ENCODE measurements around the gene ENO2. TPM values are rescaled to one million over a fixed set of nuclear protein-coding genes. Genes with fewer than 3 reads are reported as not detected.

ENO2 gene
- total and polyA plus RNA-seq, 4 experiments from 2014 or later: 28.4 to 190 (median 111) TPM

DNA sequence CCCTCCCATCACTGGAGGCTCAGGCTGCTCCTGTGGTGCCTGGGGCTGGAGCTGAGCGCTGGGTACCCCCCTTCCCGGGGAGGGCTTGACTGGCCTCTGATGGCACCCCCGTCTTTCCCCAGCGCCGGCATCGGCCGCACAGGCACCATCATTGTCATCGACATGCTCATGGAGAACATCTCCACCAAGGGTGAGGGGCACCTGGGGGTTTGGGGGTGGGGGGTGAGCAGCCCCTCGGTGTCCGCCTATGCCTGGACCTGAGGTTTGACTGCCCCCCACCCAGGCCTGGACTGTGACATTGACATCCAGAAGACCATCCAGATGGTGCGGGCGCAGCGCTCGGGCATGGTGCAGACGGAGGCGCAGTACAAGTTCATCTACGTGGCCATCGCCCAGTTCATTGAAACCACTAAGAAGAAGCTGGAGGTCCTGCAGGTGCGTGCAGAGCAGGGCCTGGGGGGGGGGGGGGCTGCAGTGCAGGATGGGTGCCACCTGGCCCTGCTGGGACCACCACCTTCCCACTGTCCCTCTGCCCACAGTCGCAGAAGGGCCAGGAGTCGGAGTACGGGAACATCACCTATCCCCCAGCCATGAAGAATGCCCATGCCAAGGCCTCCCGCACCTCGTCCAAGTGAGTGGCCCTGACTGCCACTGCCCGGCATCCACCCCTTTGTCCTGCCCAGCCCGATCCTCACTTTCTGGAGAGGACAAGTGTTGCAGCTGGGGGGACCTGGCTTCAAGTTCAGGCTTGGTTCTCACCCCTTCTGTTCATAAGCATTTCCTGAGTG is 45.6 kb downstream of the ENO2 start:
- no peak for DNase-seq
- H3K4me3 Mint-ChIP-seq: peak overlapping the region in 7 of 8 donors; percentile 63 to 98 (median 93)
- intact Hi-C loops (cut with micrococcal nuclease): loop anchor here (2.0 kb wide), 1 partner anchor 35 kb away; no protein-coding TSS in a partner anchor
- Histone ChIP-seq H3K27ac (ENCODE audit: low read depth, low read length) (peak overlapping the region; percentile 96), H3K27me3 (ENCODE audit: insufficient read depth, low read length) (no peaks in the 10 kb centered on the region), H3K4me1 (ENCODE audit: insufficient read depth, low read length) (peaks cover 94% of the 10 kb centered on the region), H3K4me3 (ENCODE audit: low read length in 2 of 2) (peak overlapping the region in 1 of 2 donors; percentile 58), H3K36me3 (ENCODE audit: insufficient read depth, low read length) (peaks cover 38% of the 10 kb centered on the region), H3K9me3 (ENCODE audit: control insufficient read depth in 1 of 2, low read length in 2 of 2) (no peaks in the 10 kb centered on the region)
- peak overlapping the region; percentile 98 to 100 (median 99) for H3K27ac Mint-ChIP-seq
- H3K9me3 Mint-ChIP-seq: no peaks in the 10 kb centered on the region
- H3K36me3 Mint-ChIP-seq: peaks cover 37 to 52% of the 10 kb centered on the region in 2 donors
- ChIA-PET CTCF (ENCODE audit: partially characterized antibody) (interaction anchor here (1.5 to 13.5 kb wide), 9 partner anchors 8 to 153 kb away, joined by 3 to 774 read pairs (median 8); partner anchors contain the start of genes C12orf57, PTPN6, RNU7-1 and SPSB2), POLR2A (ENCODE audit: partially characterized antibody) (interaction anchor here (0.7 to 13.5 kb wide), 19 partner anchors 9 to 1011 kb away, joined by 3 to 1807 read pairs (median 8); partner anchors contain the start of genes ATN1, C12orf57, C1RL and CD4)
- no peaks in the 10 kb centered on the region for H3K27me3 Mint-ChIP-seq
- H3K4me1 Mint-ChIP-seq: peaks cover 58 to 89% (median 73%) of the 10 kb centered on the region in 4 donors

- Mint-ChIP-seq H3K9me3 (no peaks in the 10 kb centered on the region), H3K4me1 (peaks cover 57 to 86% (median 71%) of the 10 kb centered on the region in 4 donors), H3K27ac (peak overlapping the region; percentile 98 to 99 (median 99)), H3K4me3 (peak overlapping the region in 7 of 8 donors; percentile 63 to 98 (median 84)), H3K36me3 (peaks cover 40 to 56% of the 10 kb centered on the region in 2 donors), H3K27me3 (no peaks in the 10 kb centered on the region)
- Histone ChIP-seq H3K27me3 (ENCODE audit: insufficient read depth, low read length) (no peaks in the 10 kb centered on the region), H3K27ac (ENCODE audit: low read depth, low read length) (peak overlapping the region; percentile 96), H3K9me3 (ENCODE audit: control insufficient read depth in 1 of 2, low read length in 2 of 2) (no peaks in the 10 kb centered on the region), H3K4me3 (ENCODE audit: low read length in 2 of 2) (peak overlapping the region; percentile 10 to 19), H3K36me3 (ENCODE audit: insufficient read depth, low read length) (peaks cover 38% of the 10 kb centered on the region), H3K4me1 (ENCODE audit: insufficient read depth, low read length) (peaks cover 92% of the 10 kb centered on the region)
- POLR2A ChIA-PET (ENCODE audit: partially characterized antibody): interaction anchor here (0.7 to 13.5 kb wide), 19 partner anchors 8 to 1010 kb away, joined by 3 to 1807 read pairs (median 6); partner anchors contain the start of genes ATN1, C12orf57, C1RL and CD4
- intact Hi-C loops (cut with micrococcal nuclease): loop anchor here (1.0 to 2.0 kb wide), 3 partner anchors 7 to 36 kb away; partner anchors contain the start of gene C12orf57
- CTCF ChIA-PET (ENCODE audit: partially characterized antibody): interaction anchor here (1.2 to 13.5 kb wide), 9 partner anchors 16 to 152 kb away, joined by 3 to 774 read pairs (median 8); partner anchors contain the start of genes C12orf57, C1RL, PTPN6 and RNU7-1
- peak in 3 of 5 donors; percentile 34 to 50 (median 40) for DNase-seq
Measured at GRCh38 chr12:6960593-6961277, 46.4 kb downstream of the ENO2 start.

DNA sequence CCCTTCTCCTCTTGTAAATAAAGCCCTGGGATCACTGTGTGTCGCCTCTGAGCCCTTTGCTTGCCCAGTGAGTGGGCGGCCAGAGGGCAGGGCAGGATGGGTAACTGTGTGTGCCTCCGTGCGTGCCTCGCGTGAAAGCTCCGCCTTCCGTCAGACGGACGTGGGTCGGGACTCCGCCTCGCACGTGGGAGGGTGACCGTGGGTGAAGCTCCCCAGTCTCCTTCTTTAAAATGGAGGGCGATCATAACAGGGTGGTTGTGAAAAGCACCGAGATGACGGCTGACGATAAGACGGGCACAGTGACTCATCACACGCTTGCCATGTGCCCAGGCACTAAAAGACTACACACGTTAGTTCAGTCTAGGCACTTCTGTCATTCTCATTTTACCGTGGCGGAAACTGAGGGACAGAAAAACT is 46.9 kb downstream of the ENO2 start:
- intact Hi-C loops (cut with micrococcal nuclease): loop anchor here (1.0 to 2.0 kb wide), 3 partner anchors 8 to 36 kb away; partner anchors contain the start of gene C12orf57
- no peaks in the 10 kb centered on the region for H3K9me3 Mint-ChIP-seq

GRCh38 chr12:6961695-6962284 is 47.4 kb downstream of the ENO2 start:
- Histone ChIP-seq H3K27me3 (ENCODE audit: insufficient read depth, low read length) (no peaks in the 10 kb centered on the region), H3K4me1 (ENCODE audit: insufficient read depth, low read length) (peaks cover 81% of the 10 kb centered on the region), H3K9me3 (ENCODE audit: control insufficient read depth in 1 of 2, low read length in 2 of 2) (no peaks in the 10 kb centered on the region), H3K27ac (ENCODE audit: low read depth, low read length) (peak overlapping the region; percentile 96), H3K36me3 (ENCODE audit: insufficient read depth, low read length) (peaks cover 36% of the 10 kb centered on the region), H3K4me3 (ENCODE audit: low read length in 2 of 2) (peak overlapping the region; percentile 10 to 19)
- Mint-ChIP-seq H3K4me3 (peak overlapping the region; percentile 59 to 98 (median 82)), H3K36me3 (peaks cover 38 to 55% of the 10 kb centered on the region in 2 donors), H3K27me3 (no peaks in the 10 kb centered on the region), H3K4me1 (peaks cover 46 to 75% (median 60%) of the 10 kb centered on the region in 4 donors), H3K9me3 (no peaks in the 10 kb centered on the region), H3K27ac (peak overlapping the region; percentile 98 to 99 (median 99))
- intact Hi-C loops (cut with micrococcal nuclease): loop anchor here (1.0 to 2.0 kb wide), 3 partner anchors 8 to 37 kb away; partner anchors contain the start of gene C12orf57
- ChIA-PET POLR2A (ENCODE audit: partially characterized antibody) (interaction anchor here (0.8 to 13.5 kb wide), 19 partner anchors 7 to 492 kb away, joined by 3 to 1807 read pairs (median 6); partner anchors contain the start of genes ATN1, C12orf57, C1RL and CDCA3), CTCF (ENCODE audit: partially characterized antibody) (interaction anchor here (1.0 to 13.5 kb wide), 10 partner anchors 17 to 151 kb away, joined by 3 to 774 read pairs (median 7); partner anchors contain the start of genes C12orf57, C1RL, PTPN6 and RNU7-1)
- peak in 2 of 5 donors; percentile 42 to 52 for DNase-seq

More for the DNA sequence above, 46.9 kb downstream of the ENO2 start:
- H3K4me1 Mint-ChIP-seq: peaks cover 51 to 80% (median 65%) of the 10 kb centered on the region in 4 donors
- Histone ChIP-seq H3K9me3 (ENCODE audit: control insufficient read depth in 1 of 2, low read length in 2 of 2) (no peaks in the 10 kb centered on the region), H3K4me1 (ENCODE audit: insufficient read depth, low read length) (peaks cover 86% of the 10 kb centered on the region), H3K27ac (ENCODE audit: low read depth, low read length) (peak overlapping the region; percentile 96), H3K4me3 (ENCODE audit: low read length in 2 of 2) (peak overlapping the region; percentile 10 to 19), H3K27me3 (ENCODE audit: insufficient read depth, low read length) (no peaks in the 10 kb centered on the region), H3K36me3 (ENCODE audit: insufficient read depth, low read length) (peaks cover 38% of the 10 kb centered on the region)
- DNase-seq: peak; percentile 85 to 98 (median 89)
- H3K36me3 Mint-ChIP-seq: peaks cover 40 to 55% of the 10 kb centered on the region in 2 donors
- POLR2A ChIA-PET (ENCODE audit: partially characterized antibody): interaction anchor here (0.8 to 13.5 kb wide), 19 partner anchors 8 to 1009 kb away, joined by 3 to 1807 read pairs (median 6); partner anchors contain the start of genes ATN1, C12orf57, C1RL and CDCA3
- H3K4me3 Mint-ChIP-seq: peak overlapping the region; percentile 63 to 98 (median 82)
- H3K27me3 Mint-ChIP-seq: no peaks in the 10 kb centered on the region
- peak overlapping the region; percentile 98 to 99 (median 99) for H3K27ac Mint-ChIP-seq
- CTCF ChIA-PET (ENCODE audit: partially characterized antibody): interaction anchor here (1.2 to 13.5 kb wide), 8 partner anchors 17 to 152 kb away, joined by 3 to 774 read pairs (median 9); partner anchors contain the start of genes C12orf57, C1RL, PTPN6 and RNU7-1

GRCh38 chr12:6962285-6963015 is 48.1 kb downstream of the ENO2 start:
- POLR2A ChIA-PET (ENCODE audit: partially characterized antibody): interaction anchor here (1.0 to 13.5 kb wide), 13 partner anchors 8 to 273 kb away, joined by 3 to 1807 read pairs (median 9); partner anchors contain the start of genes ATN1, C12orf57, C1RL and CDCA3
- H3K27ac Mint-ChIP-seq: peak overlapping the region; percentile 98 to 99 (median 99)
- Histone ChIP-seq H3K4me3 (ENCODE audit: low read length in 2 of 2) (peak overlapping the region in 1 of 2 donors; percentile 10), H3K27ac (ENCODE audit: low read depth, low read length) (peak overlapping the region; percentile 96), H3K4me1 (ENCODE audit: insufficient read depth, low read length) (peaks cover 74% of the 10 kb centered on the region), H3K27me3 (ENCODE audit: insufficient read depth, low read length) (no peaks in the 10 kb centered on the region), H3K9me3 (ENCODE audit: control insufficient read depth in 1 of 2, low read length in 2 of 2) (no peaks in the 10 kb centered on the region), H3K36me3 (ENCODE audit: insufficient read depth, low read length) (peaks cover 36% of the 10 kb centered on the region)
- H3K9me3 Mint-ChIP-seq: no peaks in the 10 kb centered on the region
- H3K4me1 Mint-ChIP-seq: peaks cover 41 to 69% (median 55%) of the 10 kb centered on the region in 4 donors
- no peak for DNase-seq
- no peaks in the 10 kb centered on the region for H3K27me3 Mint-ChIP-seq
- peak overlapping the region in 7 of 8 donors; percentile 63 to 98 (median 84) for H3K4me3 Mint-ChIP-seq
- peaks cover 36 to 52% of the 10 kb centered on the region in 2 donors for H3K36me3 Mint-ChIP-seq
- CTCF ChIA-PET (ENCODE audit: partially characterized antibody): interaction anchor here (1.0 to 13.5 kb wide), 7 partner anchors 18 to 151 kb away, joined by 3 to 774 read pairs (median 8); partner anchors contain the start of genes C12orf57, PTPN6 and RNU7-1
- intact Hi-C loops (cut with micrococcal nuclease): no loop called here
